GM04503 (cell line): Measurements from ENCODE around the gene FBXL5.
"Not testable (repeated sequence)": the region's sequence is repeated elsewhere in the genome, so short reads cannot be mapped to it uniquely, and the experiment has no call there.

ENCODE experiments used
- DNase-seq: peaks from one replicate; pipeline ENCODE4 v3.0.0-alpha.2; 2012; ENCODE audit warnings: low read depth

The FBXL5 gene

DNA sequence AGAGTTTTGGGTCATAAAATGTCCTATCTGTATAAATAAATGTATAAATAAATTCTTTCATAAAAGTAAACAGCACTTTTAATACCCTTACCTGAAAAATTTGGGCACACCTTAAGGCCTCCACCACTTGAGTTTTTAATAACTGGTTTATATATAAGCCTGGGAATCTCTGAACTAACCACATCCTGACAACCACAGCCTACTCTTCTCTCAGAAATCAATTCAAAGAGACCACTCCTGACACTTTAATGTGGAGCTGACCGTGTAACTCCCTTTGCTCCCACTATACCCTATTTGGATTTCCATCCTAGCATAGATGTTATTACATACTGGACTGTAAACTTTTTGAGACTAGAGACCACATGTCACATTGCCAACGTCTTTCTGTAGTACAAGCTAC, 3.5 kb downstream of the FBXL5 start:
- no peak for DNase-seq

DNA sequence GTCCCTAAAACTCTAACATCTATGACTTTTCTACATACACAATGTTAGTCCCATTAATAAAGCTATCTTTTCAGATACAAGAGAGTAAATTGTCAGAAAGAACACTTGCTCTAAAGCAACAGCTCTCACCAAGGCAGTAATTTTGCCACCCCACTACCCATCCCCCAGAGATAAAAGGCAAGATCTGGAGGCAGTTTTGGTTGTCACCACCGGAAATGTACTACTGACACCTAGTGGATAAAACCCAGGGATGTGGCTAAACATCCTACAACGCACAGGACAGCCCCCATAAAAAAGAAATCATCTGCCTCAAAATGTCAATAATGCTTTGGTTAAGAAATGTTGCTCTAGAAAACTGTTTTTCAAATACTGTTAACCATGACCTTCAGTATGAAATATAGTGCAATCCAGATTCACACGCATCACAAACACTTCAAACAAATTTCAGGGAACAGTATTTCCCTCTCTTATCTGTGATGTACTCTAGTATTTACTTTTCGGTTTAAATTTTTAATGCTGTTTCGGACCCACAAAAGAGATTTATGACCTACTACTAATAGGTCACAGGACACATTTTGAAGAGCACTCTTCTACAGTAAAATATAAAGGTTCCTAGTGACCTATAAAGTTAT, 5.1 kb downstream of the FBXL5 start:
- DNase-seq: no peak

DNA sequence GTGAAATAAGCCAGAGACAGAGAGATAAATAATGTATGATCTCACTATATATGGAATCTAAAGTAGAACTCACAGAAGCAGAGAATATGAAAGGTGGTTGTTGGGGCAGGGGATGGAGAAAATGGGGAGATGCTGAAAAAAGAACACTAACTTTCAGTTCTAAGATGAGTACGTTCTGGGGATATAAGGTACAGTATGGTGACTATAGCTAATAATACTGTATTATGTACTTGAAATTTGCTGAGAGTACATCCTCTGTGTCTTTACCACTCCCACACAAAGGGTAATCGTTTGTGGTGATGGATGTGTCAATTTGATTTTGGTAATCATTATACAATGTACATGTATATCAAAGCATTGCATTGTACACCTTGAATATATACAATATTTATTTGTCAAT, 6.6 kb downstream of the FBXL5 start:
- DNase-seq: no peak

DNA sequence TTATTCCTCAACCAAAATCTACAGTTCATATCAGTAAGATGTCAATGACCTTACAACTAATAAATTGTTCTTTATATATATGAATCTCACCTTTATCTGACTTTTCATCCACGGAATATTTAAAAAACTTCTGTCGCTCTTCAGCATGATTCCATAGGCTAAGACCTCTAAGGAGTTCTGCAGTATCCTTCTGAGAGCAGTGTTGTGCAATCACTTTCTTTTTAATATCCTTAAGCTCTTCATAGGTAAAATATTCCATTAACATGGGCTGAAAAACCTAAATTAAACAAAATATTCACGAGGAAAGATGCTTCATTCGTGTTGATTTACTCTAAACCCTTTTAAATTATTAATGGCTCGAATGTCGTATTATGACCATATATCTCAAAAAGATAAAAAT, 16.7 kb downstream of the FBXL5 start:
- no peak for DNase-seq

DNA sequence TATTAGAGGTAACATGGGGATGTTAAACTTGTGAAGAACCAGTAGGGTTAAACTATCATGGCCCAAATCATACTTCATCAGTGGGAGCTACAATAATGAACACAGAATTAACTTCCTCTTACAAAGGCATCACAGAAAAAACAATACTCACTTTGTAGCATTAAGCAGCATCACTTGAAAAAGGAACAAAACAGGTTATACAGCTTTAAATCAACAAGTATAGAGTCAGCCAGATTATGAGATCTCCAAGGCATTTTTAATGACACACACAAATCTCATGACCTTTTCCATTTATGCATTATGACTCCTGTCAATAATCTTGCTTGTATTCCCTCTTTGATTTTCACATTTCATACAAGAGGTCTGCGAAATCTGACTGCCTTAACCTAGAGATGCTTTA, 18.3 kb downstream of the FBXL5 start:
- DNase-seq: no peak

DNA sequence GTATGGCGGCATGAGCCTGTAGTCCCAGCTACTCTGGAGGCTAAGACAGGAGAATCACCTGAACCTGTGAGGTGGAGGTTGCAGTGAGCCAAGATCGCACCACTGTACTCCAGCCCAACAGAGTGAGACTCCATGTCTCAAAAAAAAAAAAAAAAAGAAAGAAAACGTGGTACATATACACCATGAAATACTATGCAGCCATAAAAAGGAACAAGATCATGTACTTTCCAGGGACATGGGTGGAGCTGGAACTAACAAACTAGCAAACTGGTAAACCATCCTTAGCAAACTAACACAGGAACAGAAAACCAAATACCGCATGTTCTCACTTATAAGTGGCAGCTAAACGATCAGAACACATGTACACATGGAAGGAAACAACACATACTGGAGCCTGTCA, 37.8 kb downstream of the FBXL5 start:
- not testable (repeated sequence) for DNase-seq

DNA sequence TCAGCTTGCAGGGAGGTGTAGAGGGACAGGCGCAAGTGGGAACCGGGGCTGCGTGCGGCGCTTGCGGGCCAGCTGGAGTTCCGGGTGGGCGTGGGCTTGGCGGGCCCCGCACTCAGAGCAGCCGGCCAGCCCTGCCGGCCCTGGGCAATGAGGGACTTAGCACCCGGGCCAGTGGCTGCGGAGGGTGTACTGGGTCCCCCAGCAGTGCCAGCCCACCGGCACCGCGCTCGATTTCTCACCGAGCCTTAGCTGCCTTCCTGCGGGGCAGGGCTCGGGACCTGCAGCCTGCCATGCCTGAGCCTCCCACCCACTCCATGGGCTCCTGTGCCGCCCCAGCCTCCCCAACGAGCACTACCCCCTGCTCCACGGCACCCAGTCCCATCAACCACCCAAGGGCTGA, 40.3 kb downstream of the FBXL5 start:
- not testable (repeated sequence) for DNase-seq

DNA sequence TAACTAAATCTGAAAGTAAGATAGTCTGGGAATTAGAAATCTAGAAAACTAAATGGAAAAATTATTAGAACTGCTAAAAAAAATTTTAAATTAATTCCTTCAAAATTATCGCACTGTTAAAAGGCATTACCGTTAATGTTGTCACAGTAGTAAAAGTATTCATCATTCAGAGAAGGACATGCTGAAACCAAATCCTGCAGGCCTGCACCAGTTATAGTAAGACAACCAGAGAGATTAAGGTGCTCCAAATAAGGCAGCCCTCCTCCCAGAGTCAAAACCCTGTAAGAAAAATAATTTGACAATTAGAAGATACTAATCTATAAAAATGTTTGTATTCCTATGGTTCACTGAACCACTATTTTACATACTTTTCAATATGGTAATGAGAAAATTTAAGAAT, 43.0 kb downstream of the FBXL5 start:
- DNase-seq: no peak

DNA sequence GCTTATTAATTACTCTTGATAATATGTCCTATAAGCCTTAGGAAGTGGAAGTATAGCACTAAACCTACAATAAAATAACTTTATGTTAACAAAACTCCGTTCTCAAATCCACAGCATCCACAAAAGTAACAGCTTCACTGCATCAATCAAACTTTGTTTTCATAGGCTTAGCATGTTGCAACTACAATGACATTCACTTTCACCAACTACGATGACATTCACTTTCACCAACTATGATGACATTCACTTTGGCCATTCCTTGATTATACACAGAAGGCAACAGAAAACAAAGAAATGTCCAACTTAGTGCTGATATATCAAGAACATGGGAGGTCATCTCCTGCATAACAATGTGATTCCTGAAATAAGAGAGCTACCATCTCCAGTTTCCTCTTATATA, 44.3 kb downstream of the FBXL5 start:
- no peak for DNase-seq

DNA sequence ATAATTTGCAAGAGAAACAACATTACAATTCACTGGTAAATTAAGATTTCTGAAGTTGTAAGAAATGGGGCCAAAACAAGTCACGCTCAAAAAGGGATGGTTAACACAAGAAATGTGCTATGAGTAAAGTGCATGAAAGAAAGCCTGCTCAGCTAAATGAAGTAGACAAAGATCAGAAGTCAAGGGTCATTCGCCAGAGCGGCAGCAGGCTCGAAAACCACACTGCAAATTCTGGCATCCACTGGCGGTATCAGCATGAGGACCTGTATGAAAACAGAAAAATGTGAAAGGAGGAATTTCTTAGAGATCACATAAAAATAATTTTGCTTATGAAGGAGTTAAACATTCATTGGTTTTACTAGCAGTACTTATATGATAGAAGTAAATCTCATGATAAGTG, 49.6 kb downstream of the FBXL5 start:
- DNase-seq: no peak

DNA sequence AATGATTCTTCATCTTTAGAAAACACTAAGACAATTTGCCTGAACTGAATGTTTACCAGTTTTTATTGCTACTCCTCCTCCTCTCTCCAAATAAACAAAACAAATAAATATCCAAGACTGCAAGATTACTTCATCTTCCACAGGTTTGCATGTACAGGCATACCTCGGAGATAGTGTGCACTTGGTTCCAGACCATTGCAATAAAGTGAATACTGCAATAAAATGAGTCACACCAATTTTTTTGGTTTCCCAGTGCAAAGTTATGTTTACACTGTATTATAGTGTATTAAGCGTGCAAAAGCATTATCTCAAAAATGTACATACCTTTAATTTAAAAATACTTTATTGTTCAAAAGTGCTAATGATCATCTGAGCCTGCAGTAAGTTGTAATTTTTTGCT, 53.3 kb downstream of the FBXL5 start:
- no peak for DNase-seq

DNA sequence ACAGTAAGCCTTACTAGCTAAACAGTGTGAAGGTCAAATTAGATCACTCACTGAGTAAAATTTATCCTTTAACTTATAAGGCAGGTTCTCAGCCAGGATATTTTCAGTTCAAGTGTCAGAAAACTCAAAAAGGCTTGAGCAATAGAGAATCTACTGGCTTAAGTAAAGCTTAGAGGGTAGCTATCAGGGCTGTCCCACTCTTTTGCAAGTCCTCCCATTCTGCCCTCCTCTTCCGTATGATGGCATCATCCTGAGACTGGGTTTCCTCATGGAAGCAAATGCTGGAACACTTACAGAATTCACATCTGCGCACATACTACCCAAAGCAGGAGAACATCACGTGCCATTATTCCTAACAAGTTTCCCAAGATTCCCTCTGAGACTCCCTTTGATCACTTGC, 55.0 kb downstream of the FBXL5 start:
- no peak for DNase-seq

DNA sequence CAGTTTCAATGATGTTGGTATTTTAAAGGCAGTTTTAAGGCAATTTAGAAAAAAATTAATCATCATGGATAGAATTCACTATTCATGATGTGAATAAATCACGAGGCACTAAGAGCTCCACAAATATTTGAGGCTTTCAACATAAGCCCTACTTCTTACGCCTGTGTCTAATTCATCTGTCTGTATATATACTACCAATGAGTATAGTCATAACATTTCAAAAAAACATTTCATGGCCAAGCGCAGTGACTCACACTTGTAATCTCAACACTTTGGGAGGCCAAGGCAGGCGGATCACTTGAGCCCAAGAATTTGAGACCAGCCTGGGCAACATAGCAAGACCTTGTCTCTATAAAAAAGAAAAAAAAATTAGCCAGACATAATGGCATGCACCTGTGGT, 56.5 kb downstream of the FBXL5 start:
- DNase-seq: no peak

DNA sequence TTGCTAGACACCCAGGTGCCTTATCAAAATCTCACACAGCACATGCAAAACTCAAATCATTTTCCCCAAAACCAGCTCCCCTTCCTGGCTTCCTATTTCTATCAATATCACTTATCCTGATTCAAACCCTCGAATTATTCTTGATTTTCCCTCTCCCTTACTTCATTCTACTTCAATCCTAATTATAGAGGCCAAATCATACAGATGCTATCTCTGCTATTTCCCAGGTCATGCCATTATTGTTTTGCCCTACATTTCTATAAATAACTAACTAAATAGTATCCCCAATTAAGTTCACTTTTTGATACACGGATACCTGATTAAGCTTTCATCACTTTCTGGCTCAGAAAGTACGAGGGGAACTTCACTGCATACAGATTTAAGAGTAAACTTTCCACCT, 62.4 kb downstream of the FBXL5 start:
- DNase-seq: no peak

DNA sequence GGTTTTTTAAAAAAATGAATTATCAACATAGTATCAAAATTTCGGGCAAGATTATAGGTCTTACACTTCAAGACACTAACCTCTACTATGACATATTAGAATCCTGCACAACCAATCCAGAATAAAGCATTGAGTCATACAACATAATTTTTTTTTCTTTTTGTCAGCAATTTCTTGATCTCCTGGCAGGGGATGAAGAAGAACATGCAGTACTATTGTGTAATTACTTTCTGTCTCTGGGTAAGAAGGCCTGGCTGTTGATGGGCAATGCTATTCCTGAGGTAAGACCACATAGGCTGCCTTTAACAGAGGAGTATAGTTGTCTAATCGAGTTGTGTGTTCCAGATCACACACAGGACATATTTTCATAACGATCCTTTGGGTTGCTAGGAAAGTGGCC, 67.5 kb downstream of the FBXL5 start:
- peak; percentile 3 for DNase-seq

DNA sequence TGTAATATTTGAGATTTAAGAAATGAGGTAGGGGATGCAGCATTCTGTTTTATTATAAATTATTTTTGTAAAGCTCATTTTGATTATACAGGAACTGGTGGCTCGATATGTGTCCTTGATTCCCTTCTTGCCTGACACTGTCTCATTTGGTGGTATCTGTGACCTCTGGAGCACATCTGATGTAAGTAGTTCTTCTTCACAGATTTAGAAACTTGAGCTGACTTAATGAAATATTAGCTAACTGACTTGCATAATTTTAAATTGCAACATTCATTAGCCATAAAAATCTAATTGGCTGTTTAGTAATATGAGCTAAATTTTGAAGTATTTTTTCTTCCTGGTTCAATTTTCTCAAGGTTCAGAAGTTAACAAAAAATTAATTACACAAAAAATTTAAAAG, 69.1 kb downstream of the FBXL5 start:
- peak; percentile 3 for DNase-seq

DNA sequence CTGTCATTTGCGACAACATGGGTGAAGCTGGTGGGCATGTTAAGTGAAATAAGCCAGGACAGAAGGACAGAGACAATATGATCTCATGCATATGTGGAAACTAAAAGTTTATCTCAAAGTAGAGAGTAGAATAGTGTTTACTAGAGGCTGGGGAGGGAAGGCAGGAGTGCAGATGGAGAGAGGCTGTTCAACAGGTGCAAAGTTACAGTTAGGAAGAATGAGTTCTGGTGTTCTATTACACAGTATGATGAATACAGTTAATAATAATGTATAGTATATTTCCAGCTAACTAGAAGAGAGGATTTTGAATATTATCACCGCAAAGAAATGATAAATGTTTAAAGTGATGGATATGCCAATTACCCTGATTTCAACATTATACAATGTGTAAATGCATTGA, 69.8 kb downstream of the FBXL5 start:
- no peak for DNase-seq

DNA sequence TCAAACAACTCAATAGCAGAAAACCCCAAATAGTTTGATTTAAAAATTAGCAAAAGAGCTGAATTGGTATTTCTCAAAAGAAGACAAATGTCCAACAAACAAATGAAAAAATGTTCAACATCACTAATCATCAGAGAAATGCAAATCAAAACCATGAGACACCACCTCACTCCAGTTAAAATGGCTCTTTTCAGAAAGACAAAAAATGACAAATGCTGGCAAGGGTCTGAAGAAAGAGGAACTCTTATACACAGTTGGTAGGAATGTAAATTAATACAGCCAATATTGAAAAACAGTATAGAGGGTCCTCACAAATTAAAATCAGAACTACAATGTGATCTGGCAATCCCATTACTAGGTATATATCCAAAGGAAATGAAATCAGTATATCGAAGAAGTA, 70.4 kb downstream of the FBXL5 start:
- no peak for DNase-seq

DNA sequence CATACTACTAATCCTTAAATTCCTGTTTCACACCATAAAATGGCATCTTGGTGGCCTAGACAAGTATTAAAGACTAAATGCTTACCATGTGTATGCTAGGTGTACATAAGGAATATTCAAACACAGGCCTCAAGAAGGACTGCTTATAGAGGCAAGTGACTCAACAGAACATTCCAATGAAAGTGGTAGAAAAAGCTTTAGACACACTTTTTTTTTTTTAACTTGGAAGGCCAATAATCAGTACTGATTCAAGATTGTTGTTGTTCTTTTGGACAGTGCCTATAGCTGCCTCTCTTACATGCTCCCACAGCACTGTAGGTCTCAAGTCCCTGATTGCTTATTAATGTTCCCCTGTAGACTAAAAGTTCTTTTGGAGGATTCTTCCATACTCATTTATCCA, 77.6 kb downstream of the FBXL5 start:
- peak; percentile 11 for DNase-seq

DNA sequence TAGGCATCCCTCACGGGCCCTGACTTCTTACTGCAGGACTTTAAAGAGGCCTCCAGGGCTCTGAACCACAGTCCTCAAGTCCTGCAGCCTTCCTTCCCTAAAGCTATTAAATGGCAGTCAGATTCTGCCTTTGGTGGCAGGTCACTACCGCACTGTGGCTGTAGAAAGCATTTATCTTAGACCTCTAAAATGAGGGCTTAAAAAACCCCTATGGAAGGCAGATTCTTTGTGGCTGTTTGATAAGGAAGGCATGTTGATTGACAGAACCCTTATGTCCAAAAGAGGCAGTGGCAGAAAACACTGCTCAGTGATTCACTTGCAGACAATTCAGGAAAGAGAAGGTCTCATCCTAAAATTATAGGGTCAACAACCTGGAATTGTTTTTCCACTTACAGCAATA, 79.2 kb downstream of the FBXL5 start:
- no peak for DNase-seq

DNA sequence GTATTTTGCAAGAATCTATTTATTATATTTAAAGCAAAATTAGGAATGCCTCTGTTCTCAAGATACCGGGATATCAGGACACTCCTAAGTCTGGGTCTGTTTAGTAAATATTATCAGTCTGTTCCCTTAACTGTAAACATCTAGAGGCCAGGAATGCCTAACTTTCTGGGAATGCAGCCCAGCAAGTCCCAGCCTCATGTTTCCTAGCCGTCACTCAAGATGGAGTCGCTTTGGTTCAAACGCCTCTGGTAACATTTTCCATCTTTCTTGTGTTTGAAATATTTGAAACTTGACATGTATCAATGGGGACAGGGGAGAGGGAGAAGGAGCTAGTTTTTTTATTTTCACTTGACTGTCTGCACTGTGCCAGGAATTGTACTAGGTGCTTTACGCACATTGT, 85.4 kb downstream of the FBXL5 start:
- DNase-seq: no peak

DNA sequence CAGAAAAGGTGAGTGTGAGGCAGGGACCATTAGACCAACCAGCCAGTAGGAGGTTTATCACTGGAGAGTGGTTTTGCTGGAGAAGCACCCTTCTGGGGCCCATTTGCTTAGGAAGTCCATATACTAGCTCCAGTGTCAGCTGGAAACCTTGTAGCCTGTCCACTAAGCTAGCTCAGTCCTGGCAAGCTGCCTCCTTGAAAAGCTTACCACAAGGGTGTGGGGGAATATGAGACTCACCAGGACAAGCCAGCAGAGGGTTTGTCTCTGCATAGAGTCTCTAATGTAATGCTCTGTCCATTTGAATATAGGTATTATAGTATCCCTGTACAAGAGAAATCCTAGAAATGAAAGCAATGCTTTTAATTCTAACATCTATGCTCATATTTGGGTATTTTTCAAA, 86.3 kb downstream of the FBXL5 start:
- no peak for DNase-seq

DNA sequence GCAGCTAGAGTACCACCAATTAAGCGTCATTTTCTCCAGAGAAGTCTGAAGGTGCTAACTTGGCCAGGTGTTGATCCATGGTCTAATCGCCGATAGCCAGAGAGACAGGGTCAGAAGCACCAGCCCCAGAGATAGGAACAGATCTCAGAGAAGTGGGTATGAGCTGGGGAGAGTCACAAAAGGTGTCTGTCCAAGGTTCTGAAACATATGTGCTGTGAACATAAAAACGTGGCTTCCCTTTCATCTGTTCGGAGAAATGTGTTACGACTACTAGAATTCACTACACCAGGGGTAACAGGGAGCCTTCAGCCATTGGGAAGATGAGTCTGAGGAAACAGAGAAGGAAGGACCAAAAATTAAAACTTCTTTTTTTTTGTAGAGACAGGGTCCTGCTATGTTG, 91.3 kb downstream of the FBXL5 start:
- no peak for DNase-seq

DNA sequence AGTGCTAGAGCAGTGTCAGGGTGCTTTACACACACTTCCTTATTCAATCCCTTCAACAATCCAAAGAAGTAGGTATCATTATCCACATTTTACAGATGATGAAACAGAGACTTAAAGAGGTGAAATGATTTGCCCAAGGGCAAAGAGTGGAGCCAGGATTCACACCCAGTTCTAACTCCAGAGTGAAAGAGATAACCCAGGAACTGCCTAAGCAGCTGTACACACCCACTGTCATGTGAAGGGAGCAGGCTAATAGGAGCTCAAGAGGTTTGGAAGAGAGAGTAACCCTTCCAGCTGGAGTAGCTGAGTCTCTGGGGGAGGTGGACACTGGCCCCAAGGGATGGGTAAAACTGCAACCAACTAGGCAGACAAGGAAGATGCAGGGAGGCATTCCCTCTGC, 92.5 kb downstream of the FBXL5 start:
- DNase-seq: no peak

DNA sequence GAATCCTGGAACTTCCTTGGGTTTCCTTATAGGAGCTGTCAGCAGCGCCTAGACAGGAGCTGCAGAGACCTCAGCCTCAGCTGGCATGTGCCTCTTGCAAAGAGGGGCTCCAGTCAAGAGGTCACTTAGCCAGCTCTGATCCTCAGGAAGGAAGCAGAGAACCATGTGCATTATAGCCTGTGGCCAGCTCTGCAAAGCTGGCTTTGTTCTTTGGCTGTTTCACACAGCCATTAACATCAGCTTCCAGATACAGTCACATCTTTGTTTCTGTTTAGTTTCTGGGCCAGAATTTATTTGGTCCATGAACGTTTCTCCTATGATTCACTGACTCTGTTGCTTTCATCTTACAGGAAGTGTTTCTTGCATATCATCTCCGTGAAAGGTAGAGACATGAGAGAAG, 93.0 kb downstream of the FBXL5 start:
- no peak for DNase-seq
